HL-60 (cell line): ENCODE measurements around the gene CD1C.

Experiments
- GABPA ChIP-seq: IDR thresholded peaks from 2 replicates; pipeline ENCODE4 v1.6.1; 2012; ENCODE audit warnings: low read depth
- POLR2AphosphoS5 ChIP-seq: IDR thresholded peaks from 2 replicates; pipeline ENCODE4 v1.6.1; 2012; ENCODE audit warnings: low read depth
- TF ChIP-seq, protein P1 (sequence below): IDR thresholded peaks from one replicate; pipeline ENCODE4 v1.5.1; 2011; ENCODE audit warnings: low read length, control low read depth, inconsistent platforms; ENCODE audit not compliant: insufficient read depth
- TF ChIP-seq, protein P2 (sequence below): IDR thresholded peaks from 2 replicates; pipeline ENCODE4 v1.6.1; 2012; ENCODE audit warnings: low read depth; ENCODE audit not compliant: insufficient replicate concordance

GRCh38 chr1:158286487-158286886, 3.2 kb upstream of the CD1C start:
- TF ChIP-seq, protein P1, sequence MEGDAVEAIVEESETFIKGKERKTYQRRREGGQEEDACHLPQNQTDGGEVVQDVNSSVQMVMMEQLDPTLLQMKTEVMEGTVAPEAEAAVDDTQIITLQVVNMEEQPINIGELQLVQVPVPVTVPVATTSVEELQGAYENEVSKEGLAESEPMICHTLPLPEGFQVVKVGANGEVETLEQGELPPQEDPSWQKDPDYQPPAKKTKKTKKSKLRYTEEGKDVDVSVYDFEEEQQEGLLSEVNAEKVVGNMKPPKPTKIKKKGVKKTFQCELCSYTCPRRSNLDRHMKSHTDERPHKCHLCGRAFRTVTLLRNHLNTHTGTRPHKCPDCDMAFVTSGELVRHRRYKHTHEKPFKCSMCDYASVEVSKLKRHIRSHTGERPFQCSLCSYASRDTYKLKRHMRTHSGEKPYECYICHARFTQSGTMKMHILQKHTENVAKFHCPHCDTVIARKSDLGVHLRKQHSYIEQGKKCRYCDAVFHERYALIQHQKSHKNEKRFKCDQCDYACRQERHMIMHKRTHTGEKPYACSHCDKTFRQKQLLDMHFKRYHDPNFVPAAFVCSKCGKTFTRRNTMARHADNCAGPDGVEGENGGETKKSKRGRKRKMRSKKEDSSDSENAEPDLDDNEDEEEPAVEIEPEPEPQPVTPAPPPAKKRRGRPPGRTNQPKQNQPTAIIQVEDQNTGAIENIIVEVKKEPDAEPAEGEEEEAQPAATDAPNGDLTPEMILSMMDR: no peak
- no peak for TF ChIP-seq POLR2AphosphoS5
- TF ChIP-seq, protein P2, sequence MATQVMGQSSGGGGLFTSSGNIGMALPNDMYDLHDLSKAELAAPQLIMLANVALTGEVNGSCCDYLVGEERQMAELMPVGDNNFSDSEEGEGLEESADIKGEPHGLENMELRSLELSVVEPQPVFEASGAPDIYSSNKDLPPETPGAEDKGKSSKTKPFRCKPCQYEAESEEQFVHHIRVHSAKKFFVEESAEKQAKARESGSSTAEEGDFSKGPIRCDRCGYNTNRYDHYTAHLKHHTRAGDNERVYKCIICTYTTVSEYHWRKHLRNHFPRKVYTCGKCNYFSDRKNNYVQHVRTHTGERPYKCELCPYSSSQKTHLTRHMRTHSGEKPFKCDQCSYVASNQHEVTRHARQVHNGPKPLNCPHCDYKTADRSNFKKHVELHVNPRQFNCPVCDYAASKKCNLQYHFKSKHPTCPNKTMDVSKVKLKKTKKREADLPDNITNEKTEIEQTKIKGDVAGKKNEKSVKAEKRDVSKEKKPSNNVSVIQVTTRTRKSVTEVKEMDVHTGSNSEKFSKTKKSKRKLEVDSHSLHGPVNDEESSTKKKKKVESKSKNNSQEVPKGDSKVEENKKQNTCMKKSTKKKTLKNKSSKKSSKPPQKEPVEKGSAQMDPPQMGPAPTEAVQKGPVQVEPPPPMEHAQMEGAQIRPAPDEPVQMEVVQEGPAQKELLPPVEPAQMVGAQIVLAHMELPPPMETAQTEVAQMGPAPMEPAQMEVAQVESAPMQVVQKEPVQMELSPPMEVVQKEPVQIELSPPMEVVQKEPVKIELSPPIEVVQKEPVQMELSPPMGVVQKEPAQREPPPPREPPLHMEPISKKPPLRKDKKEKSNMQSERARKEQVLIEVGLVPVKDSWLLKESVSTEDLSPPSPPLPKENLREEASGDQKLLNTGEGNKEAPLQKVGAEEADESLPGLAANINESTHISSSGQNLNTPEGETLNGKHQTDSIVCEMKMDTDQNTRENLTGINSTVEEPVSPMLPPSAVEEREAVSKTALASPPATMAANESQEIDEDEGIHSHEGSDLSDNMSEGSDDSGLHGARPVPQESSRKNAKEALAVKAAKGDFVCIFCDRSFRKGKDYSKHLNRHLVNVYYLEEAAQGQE: no peak
- TF ChIP-seq GABPA: no peak
